ENCODE measurements around the gene MROH8. TPM values are rescaled to one million over a fixed set of nuclear protein-coding genes. Genes with fewer than 3 reads are reported as not detected.
A peak's percentile ranks its signal among the peaks of the same experiment; 100 is the strongest.

MROH8 gene
- total RNA-seq, 1 donor from 2014 or later: 1.3 TPM

- H3K27ac Mint-ChIP-seq: no peak overlapping the region
- no peaks in the 10 kb centered on the region for H3K4me1 Mint-ChIP-seq (ENCODE audit: low read depth)
- peaks cover 48% of the 10 kb centered on the region for H3K36me3 Mint-ChIP-seq (ENCODE audit: low read depth)
- no peaks in the 10 kb centered on the region for H3K27me3 Mint-ChIP-seq (ENCODE audit: insufficient read depth)
- intact Hi-C loops (cut with micrococcal nuclease): no loop called here
- no peak overlapping the region for H3K4me3 Mint-ChIP-seq
- H3K9me3 Mint-ChIP-seq: no peaks in the 10 kb centered on the region
- no peak for DNase-seq (ENCODE audit: low spot score)
Observed at GRCh38 chr20:37209193-37209592, 29.8 kb upstream of the MROH8 start.

- intact Hi-C loops (cut with micrococcal nuclease): no loop called here
- Mint-ChIP-seq H3K27me3 (ENCODE audit: insufficient read depth) (no peaks in the 10 kb centered on the region), H3K36me3 (ENCODE audit: low read depth) (peaks cover 46% of the 10 kb centered on the region), H3K9me3 (no peaks in the 10 kb centered on the region), H3K4me1 (ENCODE audit: low read depth) (peaks cover 1% of the 10 kb centered on the region), H3K27ac (no peak overlapping the region), H3K4me3 (no peak overlapping the region)
- no peak for DNase-seq (ENCODE audit: low spot score)
Observed at GRCh38 chr20:37207171-37207570, 27.8 kb upstream of the MROH8 start.

- no peak overlapping the region for H3K4me3 Mint-ChIP-seq
- intact Hi-C loops (cut with micrococcal nuclease): no loop called here
- H3K36me3 Mint-ChIP-seq (ENCODE audit: low read depth): peaks cover 51% of the 10 kb centered on the region
- peaks cover 12% of the 10 kb centered on the region for H3K4me1 Mint-ChIP-seq (ENCODE audit: low read depth)
- DNase-seq (ENCODE audit: low spot score): no peak
- no peaks in the 10 kb centered on the region for H3K9me3 Mint-ChIP-seq
- no peak overlapping the region for H3K27ac Mint-ChIP-seq
- H3K27me3 Mint-ChIP-seq (ENCODE audit: insufficient read depth): no peaks in the 10 kb centered on the region
Observed at GRCh38 chr20:37205794-37206193, 26.4 kb upstream of the MROH8 start.

- Mint-ChIP-seq H3K27me3 (ENCODE audit: insufficient read depth) (no peaks in the 10 kb centered on the region), H3K27ac (no peak overlapping the region), H3K9me3 (no peaks in the 10 kb centered on the region), H3K4me3 (no peak overlapping the region), H3K4me1 (ENCODE audit: low read depth) (peaks cover 12% of the 10 kb centered on the region), H3K36me3 (ENCODE audit: low read depth) (peaks cover 55% of the 10 kb centered on the region)
- intact Hi-C loops (cut with micrococcal nuclease): no loop called here
- no peak for DNase-seq (ENCODE audit: low spot score)
Observed at GRCh38 chr20:37205130-37205529, 25.8 kb upstream of the MROH8 start.

GRCh38 chr20:37204056-37204455 is 24.7 kb upstream of the MROH8 start:
- peaks cover 12% of the 10 kb centered on the region for H3K4me1 Mint-ChIP-seq (ENCODE audit: low read depth)

GRCh38 chr20:37202267-37202943 is 23.1 kb upstream of the MROH8 start:
- peaks cover 61% of the 10 kb centered on the region for H3K36me3 Mint-ChIP-seq (ENCODE audit: low read depth)
- H3K27ac Mint-ChIP-seq: no peak overlapping the region
- intact Hi-C loops (cut with micrococcal nuclease): loop anchor here (1.0 kb wide), 1 partner anchor 332 kb away; no protein-coding TSS in a partner anchor
- no peak for DNase-seq (ENCODE audit: low spot score)
- no peaks in the 10 kb centered on the region for H3K27me3 Mint-ChIP-seq (ENCODE audit: insufficient read depth)
- no peak overlapping the region for H3K4me3 Mint-ChIP-seq
- H3K4me1 Mint-ChIP-seq (ENCODE audit: low read depth): peaks cover 12% of the 10 kb centered on the region
- no peaks in the 10 kb centered on the region for H3K9me3 Mint-ChIP-seq

More at GRCh38 chr20:37204056-37204455, 24.7 kb upstream of the MROH8 start:
- Mint-ChIP-seq H3K27me3 (ENCODE audit: insufficient read depth) (no peaks in the 10 kb centered on the region), H3K4me3 (no peak overlapping the region), H3K36me3 (ENCODE audit: low read depth) (peaks cover 60% of the 10 kb centered on the region), H3K27ac (no peak overlapping the region), H3K9me3 (no peaks in the 10 kb centered on the region)
- no peak for DNase-seq (ENCODE audit: low spot score)
- intact Hi-C loops (cut with micrococcal nuclease): no loop called here

- Mint-ChIP-seq H3K27ac (no peak overlapping the region), H3K9me3 (no peaks in the 10 kb centered on the region), H3K27me3 (ENCODE audit: insufficient read depth) (no peaks in the 10 kb centered on the region), H3K4me3 (no peak overlapping the region), H3K36me3 (ENCODE audit: low read depth) (peaks cover 61% of the 10 kb centered on the region), H3K4me1 (ENCODE audit: low read depth) (peaks cover 18% of the 10 kb centered on the region)
- intact Hi-C loops (cut with micrococcal nuclease): loop anchor here (1.0 kb wide), 1 partner anchor 333 kb away; no protein-coding TSS in a partner anchor
- no peak for DNase-seq (ENCODE audit: low spot score)
Observed at GRCh38 chr20:37201827-37202162, 22.4 kb upstream of the MROH8 start.

- no peak overlapping the region for H3K4me3 Mint-ChIP-seq
- intact Hi-C loops (cut with micrococcal nuclease): no loop called here
- H3K36me3 Mint-ChIP-seq (ENCODE audit: low read depth): peaks cover 63% of the 10 kb centered on the region
- peaks cover 21% of the 10 kb centered on the region for H3K4me1 Mint-ChIP-seq (ENCODE audit: low read depth)
- H3K9me3 Mint-ChIP-seq: no peaks in the 10 kb centered on the region
- no peak for DNase-seq (ENCODE audit: low spot score)
- no peak overlapping the region for H3K27ac Mint-ChIP-seq
- H3K27me3 Mint-ChIP-seq (ENCODE audit: insufficient read depth): no peaks in the 10 kb centered on the region
Observed at GRCh38 chr20:37200926-37201826, 21.8 kb upstream of the MROH8 start.

GRCh38 chr20:37200376-37200775 is 21.0 kb upstream of the MROH8 start:
- H3K9me3 Mint-ChIP-seq: no peaks in the 10 kb centered on the region
- intact Hi-C loops (cut with micrococcal nuclease): no loop called here
- H3K27ac Mint-ChIP-seq: no peak overlapping the region
- peaks cover 58% of the 10 kb centered on the region for H3K36me3 Mint-ChIP-seq (ENCODE audit: low read depth)
- DNase-seq (ENCODE audit: low spot score): no peak
- no peaks in the 10 kb centered on the region for H3K27me3 Mint-ChIP-seq (ENCODE audit: insufficient read depth)
- peaks cover 25% of the 10 kb centered on the region for H3K4me1 Mint-ChIP-seq (ENCODE audit: low read depth)
- no peak overlapping the region for H3K4me3 Mint-ChIP-seq

GRCh38 chr20:37198932-37199660 is 19.7 kb upstream of the MROH8 start:
- H3K27ac Mint-ChIP-seq: no peak overlapping the region
- H3K36me3 Mint-ChIP-seq (ENCODE audit: low read depth): peaks cover 50% of the 10 kb centered on the region
- no peaks in the 10 kb centered on the region for H3K9me3 Mint-ChIP-seq
- no peaks in the 10 kb centered on the region for H3K27me3 Mint-ChIP-seq (ENCODE audit: insufficient read depth)
- peaks cover 38% of the 10 kb centered on the region for H3K4me1 Mint-ChIP-seq (ENCODE audit: low read depth)
- intact Hi-C loops (cut with micrococcal nuclease): no loop called here
- no peak for DNase-seq (ENCODE audit: low spot score)
- no peak overlapping the region for H3K4me3 Mint-ChIP-seq

- Mint-ChIP-seq H3K27ac (peak overlapping the region; percentile 80), H3K36me3 (ENCODE audit: low read depth) (peaks cover 42% of the 10 kb centered on the region), H3K27me3 (ENCODE audit: insufficient read depth) (no peaks in the 10 kb centered on the region), H3K4me1 (ENCODE audit: low read depth) (peaks cover 59% of the 10 kb centered on the region), H3K9me3 (no peaks in the 10 kb centered on the region), H3K4me3 (no peak overlapping the region)
- peak; percentile 8 for DNase-seq (ENCODE audit: low spot score)
- intact Hi-C loops (cut with micrococcal nuclease): loop anchor here (1.0 kb wide), 1 partner anchor 339 kb away; no protein-coding TSS in a partner anchor
Observed at GRCh38 chr20:37194621-37195417, 15.5 kb upstream of the MROH8 start.

- Mint-ChIP-seq H3K9me3 (no peaks in the 10 kb centered on the region), H3K4me1 (ENCODE audit: low read depth) (peaks cover 69% of the 10 kb centered on the region), H3K4me3 (peak overlapping the region; percentile 27), H3K27me3 (ENCODE audit: insufficient read depth) (no peaks in the 10 kb centered on the region), H3K27ac (peak overlapping the region; percentile 71), H3K36me3 (ENCODE audit: low read depth) (peaks cover 43% of the 10 kb centered on the region)
- intact Hi-C loops (cut with micrococcal nuclease): no loop called here
- no peak for DNase-seq (ENCODE audit: low spot score)
Observed at GRCh38 chr20:37193821-37194220, 14.5 kb upstream of the MROH8 start.
